ENCODE data around the gene SDHA. TPM values are rescaled to one million over a fixed set of nuclear protein-coding genes. Genes with fewer than 3 reads are reported as not detected.
A peak's percentile ranks its signal among the peaks of the same experiment; 100 is the strongest.

SDHA gene
- total and polyA plus RNA-seq, 4 donors = 60.0 to 105 (median 91.4) TPM

- Histone ChIP-seq H3K27me3 (ENCODE audit: control insufficient read depth in 3 of 3, insufficient read depth in 3 of 3, low read length in 2 of 3) (peaks cover 0 to 6% (median 3%) of the 10 kb centered on the region in 3 donors), H3K9me3 (ENCODE audit: control insufficient read depth in 4 of 4, insufficient read depth in 3 of 4, low read length in 3 of 4) (no peaks in the 10 kb centered on the region), H3K27ac (ENCODE audit: low read depth in 1 of 2, low read length in 1 of 2) (peak overlapping the region in 1 of 2 donors; percentile 74), H3K36me3 (ENCODE audit: control insufficient read depth in 4 of 4, insufficient read depth in 4 of 4, low read length in 4 of 4) (no peaks in the 10 kb centered on the region), H3K4me3 (no peak overlapping the region), H3K9ac (ENCODE audit: insufficient read depth in 1 of 2, low read length in 2 of 2) (no peak overlapping the region), H3K4me1 (ENCODE audit: control insufficient read depth in 5 of 5, insufficient read depth in 5 of 5, low read length in 5 of 5) (peaks cover 0 to 5% (median 3%) of the 10 kb centered on the region in 5 donors)
- DNase-seq (no peak), ATAC-seq (ENCODE audit: insufficient read depth, low FRiP score) (no peak)
- TF ChIP-seq, protein P1, sequence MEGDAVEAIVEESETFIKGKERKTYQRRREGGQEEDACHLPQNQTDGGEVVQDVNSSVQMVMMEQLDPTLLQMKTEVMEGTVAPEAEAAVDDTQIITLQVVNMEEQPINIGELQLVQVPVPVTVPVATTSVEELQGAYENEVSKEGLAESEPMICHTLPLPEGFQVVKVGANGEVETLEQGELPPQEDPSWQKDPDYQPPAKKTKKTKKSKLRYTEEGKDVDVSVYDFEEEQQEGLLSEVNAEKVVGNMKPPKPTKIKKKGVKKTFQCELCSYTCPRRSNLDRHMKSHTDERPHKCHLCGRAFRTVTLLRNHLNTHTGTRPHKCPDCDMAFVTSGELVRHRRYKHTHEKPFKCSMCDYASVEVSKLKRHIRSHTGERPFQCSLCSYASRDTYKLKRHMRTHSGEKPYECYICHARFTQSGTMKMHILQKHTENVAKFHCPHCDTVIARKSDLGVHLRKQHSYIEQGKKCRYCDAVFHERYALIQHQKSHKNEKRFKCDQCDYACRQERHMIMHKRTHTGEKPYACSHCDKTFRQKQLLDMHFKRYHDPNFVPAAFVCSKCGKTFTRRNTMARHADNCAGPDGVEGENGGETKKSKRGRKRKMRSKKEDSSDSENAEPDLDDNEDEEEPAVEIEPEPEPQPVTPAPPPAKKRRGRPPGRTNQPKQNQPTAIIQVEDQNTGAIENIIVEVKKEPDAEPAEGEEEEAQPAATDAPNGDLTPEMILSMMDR (IDR thresholded peaks at IDR 0.05; ENCODE audit: control extremely low read depth, extremely low read depth) = no peak
- 82 to 86% methylated on average over 9 of the region's 9 CpGs for WGBS, 2 donors
Observed at GRCh38 chr5:192691-192969, 25.5 kb upstream of the SDHA start.

- no peaks in the 10 kb centered on the region for H3K36me3 ChIP-seq (ENCODE audit: control insufficient read depth in 4 of 4, insufficient read depth in 4 of 4, low read length in 4 of 4)
- H3K4me1 ChIP-seq (ENCODE audit: control insufficient read depth in 5 of 5, insufficient read depth in 5 of 5, low read length in 5 of 5) = peaks cover 0 to 5% (median 3%) of the 10 kb centered on the region in 5 donors
- TF ChIP-seq, protein P1 (IDR thresholded peaks at IDR 0.05; ENCODE audit: control extremely low read depth, extremely low read depth) = no peak
- ATAC-seq (ENCODE audit: insufficient read depth, low FRiP score) (no peak), DNase-seq (no peak)
- no peak overlapping the region for H3K4me3 ChIP-seq
- peaks cover 0 to 6% (median 3%) of the 10 kb centered on the region in 3 donors for H3K27me3 ChIP-seq (ENCODE audit: control insufficient read depth in 3 of 3, insufficient read depth in 3 of 3, low read length in 2 of 3)
- peak overlapping the region in 1 of 2 donors; percentile 74 for H3K27ac ChIP-seq (ENCODE audit: low read depth in 1 of 2, low read length in 1 of 2)
- no peaks in the 10 kb centered on the region for H3K9me3 ChIP-seq (ENCODE audit: control insufficient read depth in 4 of 4, insufficient read depth in 3 of 4, low read length in 3 of 4)
- 91 to 92% methylated on average over 11 to 17 of the region's 17 CpGs for WGBS, 2 donors
- no peak overlapping the region for H3K9ac ChIP-seq (ENCODE audit: insufficient read depth in 1 of 2, low read length in 2 of 2)
Observed at GRCh38 chr5:192970-193831, 24.9 kb upstream of the SDHA start.

DNA sequence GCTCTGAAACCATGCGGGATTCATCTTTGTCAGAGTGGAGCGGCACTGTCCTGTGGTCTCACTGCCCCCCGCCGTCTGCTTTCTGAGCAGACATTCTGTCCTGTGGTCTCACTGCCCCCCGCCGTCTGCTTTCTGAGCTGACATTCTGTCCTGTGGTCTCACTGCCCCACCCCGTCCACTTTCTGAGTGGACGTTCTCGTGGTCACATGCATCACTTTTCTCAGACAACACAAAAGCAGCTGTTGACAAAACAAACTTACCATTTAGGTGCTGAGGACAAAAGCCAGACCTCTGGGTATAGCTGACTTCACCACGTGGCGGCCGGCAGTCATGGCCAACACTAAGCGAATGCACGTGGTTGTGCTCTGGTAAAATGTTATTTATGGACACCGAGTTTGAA, 24.0 kb upstream of the SDHA start:
- H3K36me3 ChIP-seq (ENCODE audit: control insufficient read depth in 4 of 4, insufficient read depth in 4 of 4, low read length in 4 of 4) = peaks cover 0 to 5% (median 2%) of the 10 kb centered on the region in 4 donors
- H3K27me3 ChIP-seq (ENCODE audit: control insufficient read depth in 3 of 3, insufficient read depth in 3 of 3, low read length in 2 of 3) = peaks cover 0 to 6% (median 3%) of the 10 kb centered on the region in 3 donors
- H3K4me3 ChIP-seq = no peak overlapping the region
- TF ChIP-seq, protein P1 (IDR thresholded peaks at IDR 0.05; ENCODE audit: control extremely low read depth, extremely low read depth) = no peak
- 86 to 87% methylated on average over 15 of the region's 15 CpGs for WGBS, 2 donors
- H3K27ac ChIP-seq (ENCODE audit: low read depth in 1 of 2, low read length in 1 of 2) = peak overlapping the region in 1 of 2 donors; percentile 74
- H3K9ac ChIP-seq (ENCODE audit: insufficient read depth in 1 of 2, low read length in 2 of 2) = no peak overlapping the region
- no peaks in the 10 kb centered on the region for H3K9me3 ChIP-seq (ENCODE audit: control insufficient read depth in 4 of 4, insufficient read depth in 3 of 4, low read length in 3 of 4)
- ATAC-seq (ENCODE audit: insufficient read depth, low FRiP score) (no peak), DNase-seq (no peak)
- H3K4me1 ChIP-seq (ENCODE audit: control insufficient read depth in 5 of 5, insufficient read depth in 5 of 5, low read length in 5 of 5) = peaks cover 0 to 5% (median 0%) of the 10 kb centered on the region in 5 donors
